HTR-8/SVneo (cell line): ENCODE measurements around the gene DLG5.
A peak's percentile ranks its signal among the peaks of the same experiment; 100 is the strongest.
"Not testable (repeated sequence)": the region's sequence is repeated elsewhere in the genome, so short reads cannot be mapped to it uniquely, and the experiment has no call there.

Source experiments
- DNase-seq: peaks from one replicate; pipeline ENCODE4 v3.0.0; 2011; ENCODE audit warnings: low spot score, mixed read lengths; ENCODE audit not compliant: insufficient read length
- FAIRE-seq: peaks from 2 replicates; lab custom pipeline; 2011; peaks lifted over from hg19 to GRCh38; lab: Jason Lieb, UNC

Gene DLG5

GRCh38 chr10:77781451-77782327, 144.9 kb downstream of the DLG5 start:
- no peak for DNase-seq
- no peak for FAIRE-seq

- DNase-seq: no peak
- FAIRE-seq: no peak
Measured at GRCh38 chr10:77780180-77780579, 146.4 kb downstream of the DLG5 start.

- no peak for FAIRE-seq
- no peak for DNase-seq
Measured at GRCh38 chr10:77776487-77776886, 150.1 kb downstream of the DLG5 start.

DNA sequence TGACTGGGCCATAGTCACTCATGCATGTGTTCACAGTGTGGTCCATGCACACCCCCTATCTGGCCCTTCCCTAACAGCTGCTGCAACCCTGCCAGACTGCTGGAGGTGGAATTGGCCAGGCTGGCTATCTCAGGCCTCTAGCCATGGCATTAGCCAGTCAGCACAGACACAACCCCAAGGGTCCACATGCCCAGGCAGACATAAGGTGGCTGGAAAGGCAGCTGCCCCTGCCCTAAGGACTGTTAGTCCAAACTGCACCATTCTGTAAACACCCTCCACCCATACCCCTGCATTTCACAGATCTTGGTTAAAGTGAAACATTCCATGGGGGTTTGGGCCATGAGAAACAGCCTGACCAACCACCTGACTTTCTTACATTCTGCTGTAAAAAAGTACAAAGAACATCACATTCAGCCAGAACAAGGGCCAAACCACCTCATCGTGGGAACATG, 151.6 kb downstream of the DLG5 start:
- DNase-seq (no peak), FAIRE-seq (peak; percentile 13)

DNA sequence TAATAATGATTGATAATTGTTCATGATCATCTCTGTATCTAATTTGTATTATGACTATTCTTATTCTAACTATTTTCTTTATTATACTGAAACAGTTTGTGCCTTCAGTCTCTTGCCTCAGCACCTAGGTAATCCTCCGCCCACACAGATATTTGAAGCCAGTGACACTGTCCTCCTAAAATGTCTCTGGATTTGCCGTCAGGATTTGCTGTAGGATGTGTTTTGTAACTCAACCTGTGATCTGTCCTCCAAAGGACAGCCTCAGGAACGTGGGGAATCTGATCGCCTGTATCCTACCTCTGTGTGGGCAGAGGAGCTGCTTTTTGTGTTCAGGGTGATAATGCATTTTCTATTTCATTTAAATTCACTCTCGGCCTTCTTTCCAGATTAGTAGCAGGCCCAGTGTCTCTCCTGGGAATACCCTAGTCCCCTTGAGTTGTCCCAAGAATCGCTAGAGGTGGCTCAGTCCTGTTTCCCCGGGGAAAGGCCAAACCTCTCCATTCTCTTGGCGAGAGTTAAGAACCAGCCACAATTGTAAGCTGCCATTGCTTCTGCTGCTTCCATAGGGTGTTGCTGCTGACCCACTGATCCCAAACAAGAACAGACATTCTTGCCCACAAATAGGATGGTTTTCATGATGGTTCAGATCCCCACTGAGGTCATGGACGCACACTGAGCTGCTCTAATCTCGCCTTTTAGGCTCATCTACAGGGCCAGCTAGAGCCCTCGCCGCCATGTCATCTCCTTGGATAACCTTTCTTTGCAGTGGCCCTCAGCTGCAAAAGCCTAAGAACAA, 152.7 kb downstream of the DLG5 start:
- DNase-seq (no peak), FAIRE-seq (no peak)

DNA sequence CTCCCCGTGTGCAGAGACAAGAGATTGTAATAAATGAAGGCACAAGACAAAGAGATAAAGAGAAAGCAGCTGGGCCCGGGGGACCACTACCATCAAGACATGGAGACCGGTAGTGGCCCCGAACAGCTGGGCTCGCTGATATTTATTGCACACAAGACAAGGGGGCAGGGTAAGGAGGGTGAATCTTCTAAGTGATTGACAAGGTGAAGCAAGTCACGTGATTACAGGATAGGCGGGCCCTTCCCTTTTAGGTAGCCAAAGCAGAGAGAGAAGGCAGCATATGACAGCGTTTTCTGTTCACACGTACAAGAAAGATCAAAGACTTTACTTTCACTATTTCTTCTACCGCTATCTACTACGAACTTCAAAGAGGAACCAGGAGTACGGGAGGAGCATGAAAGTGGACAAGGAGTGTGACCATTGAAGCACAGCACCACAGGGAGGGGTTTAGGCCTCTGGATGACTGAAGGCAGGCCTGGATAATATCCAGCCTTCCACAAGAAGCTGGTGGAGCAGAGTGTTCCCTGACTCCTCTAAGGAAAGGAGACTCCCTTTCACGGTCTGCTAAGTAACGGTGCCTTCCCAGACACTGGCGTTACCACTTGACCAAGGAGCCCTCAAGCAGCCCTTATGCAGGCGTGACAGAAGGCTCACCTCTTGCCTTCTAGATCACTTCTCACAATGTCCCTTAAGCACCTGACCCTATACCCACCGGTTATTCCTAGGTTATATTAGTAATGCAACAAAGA, 153.5 kb downstream of the DLG5 start:
- not testable (repeated sequence) for DNase-seq, FAIRE-seq

DNA sequence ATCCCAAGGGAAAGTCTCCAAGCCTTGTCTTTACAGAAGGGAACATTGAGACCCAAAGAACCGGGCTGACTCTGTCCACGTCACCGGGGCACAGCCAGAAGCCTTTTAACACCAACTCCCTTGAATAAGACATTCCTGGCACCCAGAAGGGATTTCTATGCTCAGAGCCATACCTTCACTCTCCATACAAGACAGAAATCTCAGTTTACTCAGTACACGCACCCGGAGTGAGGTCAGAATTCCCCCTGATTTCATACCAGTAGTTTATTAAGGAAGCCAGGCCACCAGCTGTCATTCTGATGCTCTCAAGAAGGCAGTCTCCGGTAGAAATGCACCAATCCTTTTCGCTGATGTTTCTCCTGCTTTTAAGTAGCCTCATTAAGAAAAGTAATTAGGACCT, 154.7 kb downstream of the DLG5 start:
- FAIRE-seq: no peak
- no peak for DNase-seq

DNA sequence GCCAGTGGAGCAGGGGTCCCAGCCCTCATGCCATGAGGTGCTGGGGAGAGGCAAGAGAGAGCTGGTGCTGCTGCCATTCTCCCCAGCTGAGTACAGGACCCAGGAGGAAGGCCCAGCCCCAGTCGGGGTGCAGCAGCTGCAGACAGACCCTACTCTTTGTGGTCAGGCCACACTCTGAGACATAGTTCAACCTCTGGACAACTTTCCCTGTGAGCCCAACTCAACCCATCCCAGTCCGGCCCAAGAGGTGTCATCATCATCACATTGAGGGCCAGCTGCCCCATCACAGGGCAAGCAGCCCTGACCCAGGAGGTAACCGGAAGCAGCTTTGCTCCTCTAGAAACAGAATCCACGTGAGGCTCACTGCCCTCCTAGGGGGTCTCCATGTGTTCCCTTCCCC, 155.1 kb downstream of the DLG5 start:
- DNase-seq (no peak), FAIRE-seq (no peak)

GRCh38 chr10:77770868-77771175, 155.7 kb downstream of the DLG5 start:
- DNase-seq: no peak
- no peak for FAIRE-seq

- no peak for DNase-seq
- FAIRE-seq: no peak
Measured at GRCh38 chr10:77770081-77770867, 156.3 kb downstream of the DLG5 start.

DNA sequence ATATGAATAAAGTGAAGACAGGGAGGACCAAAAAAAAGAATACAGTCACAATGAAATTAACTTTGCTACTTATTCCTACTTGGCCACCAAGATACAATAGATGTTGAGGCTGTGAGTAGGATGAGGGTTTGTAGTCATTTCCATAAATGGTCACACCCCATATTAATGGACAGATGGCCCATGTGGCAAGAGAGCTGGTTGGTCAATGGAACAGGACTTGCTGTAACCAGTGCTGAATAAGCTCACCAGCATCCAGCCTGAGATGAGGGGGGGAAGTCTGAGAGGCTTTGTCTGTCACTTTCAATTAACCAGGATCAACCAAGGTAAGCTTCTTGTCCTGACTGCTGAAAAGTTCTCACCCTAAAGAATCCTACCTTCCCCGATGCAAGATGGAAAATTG, 158.5 kb downstream of the DLG5 start:
- no peak for FAIRE-seq

GRCh38 chr10:77763453-77764430, 162.8 kb downstream of the DLG5 start:
- DNase-seq (no peak), FAIRE-seq (no peak)

More for the DNA sequence above, 158.5 kb downstream of the DLG5 start:
- no peak for DNase-seq

DNA sequence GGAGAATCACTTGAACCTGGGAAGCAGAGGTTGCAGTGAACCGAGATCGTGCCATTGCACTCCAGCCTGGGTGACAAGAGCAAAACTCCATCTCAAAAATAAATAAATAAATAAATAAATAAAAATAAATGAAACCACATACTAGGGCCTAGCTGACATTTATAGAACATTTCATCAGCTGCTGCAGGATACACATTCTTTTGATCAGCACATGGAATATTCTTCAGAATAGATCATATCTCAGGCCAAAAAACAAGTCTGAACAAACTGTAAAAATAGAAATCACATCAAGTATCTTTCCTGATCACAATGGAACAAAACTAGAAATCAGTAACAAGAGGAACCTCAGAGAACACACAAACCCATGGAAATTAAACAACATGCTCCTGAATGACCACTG, 168.1 kb downstream of the DLG5 start:
- FAIRE-seq, DNase-seq: not testable (repeated sequence)

DNA sequence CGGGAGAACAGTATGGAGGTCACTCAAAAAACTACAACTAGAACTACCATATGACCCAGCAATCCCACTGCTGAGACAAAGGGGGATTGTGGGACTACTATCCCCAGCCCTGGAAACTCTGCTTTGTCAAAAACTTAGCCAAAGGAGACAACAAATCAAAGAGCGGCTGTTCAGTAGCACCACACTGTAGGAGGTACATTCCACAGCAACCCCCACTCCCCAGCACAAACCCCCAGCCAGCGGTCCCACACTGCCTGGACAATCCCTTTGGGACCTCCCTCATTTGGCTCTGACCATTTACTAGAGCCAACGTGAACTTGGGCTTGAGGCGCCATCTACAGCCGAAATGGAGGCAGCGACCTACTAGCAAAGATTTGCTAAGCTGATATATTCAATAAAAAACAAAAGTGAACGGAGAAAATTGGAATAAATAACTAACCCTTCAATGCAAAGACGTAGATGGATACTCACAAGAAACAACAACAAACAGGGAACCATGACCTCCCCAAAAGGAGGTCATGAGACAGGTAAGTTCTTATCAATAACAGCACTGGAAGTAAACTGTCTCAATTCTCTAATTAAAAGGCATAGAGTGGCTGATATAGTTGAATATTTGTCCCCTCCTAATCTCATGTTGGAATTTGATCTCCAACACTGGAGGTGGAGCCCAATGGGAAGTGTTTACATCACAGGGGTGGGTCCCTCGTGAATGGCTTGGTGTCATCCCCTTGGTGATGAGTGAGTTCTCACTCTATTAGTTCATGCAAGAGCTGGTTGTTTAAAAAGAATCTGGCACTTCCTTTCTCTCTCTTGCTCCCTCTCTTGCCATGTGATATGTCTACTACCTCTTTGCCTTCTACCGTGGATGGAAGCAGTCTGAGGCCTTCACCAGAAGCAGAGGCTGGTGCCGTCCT, 170.0 kb downstream of the DLG5 start:
- FAIRE-seq (peak; percentile 79), DNase-seq (peak; percentile 72)

DNA sequence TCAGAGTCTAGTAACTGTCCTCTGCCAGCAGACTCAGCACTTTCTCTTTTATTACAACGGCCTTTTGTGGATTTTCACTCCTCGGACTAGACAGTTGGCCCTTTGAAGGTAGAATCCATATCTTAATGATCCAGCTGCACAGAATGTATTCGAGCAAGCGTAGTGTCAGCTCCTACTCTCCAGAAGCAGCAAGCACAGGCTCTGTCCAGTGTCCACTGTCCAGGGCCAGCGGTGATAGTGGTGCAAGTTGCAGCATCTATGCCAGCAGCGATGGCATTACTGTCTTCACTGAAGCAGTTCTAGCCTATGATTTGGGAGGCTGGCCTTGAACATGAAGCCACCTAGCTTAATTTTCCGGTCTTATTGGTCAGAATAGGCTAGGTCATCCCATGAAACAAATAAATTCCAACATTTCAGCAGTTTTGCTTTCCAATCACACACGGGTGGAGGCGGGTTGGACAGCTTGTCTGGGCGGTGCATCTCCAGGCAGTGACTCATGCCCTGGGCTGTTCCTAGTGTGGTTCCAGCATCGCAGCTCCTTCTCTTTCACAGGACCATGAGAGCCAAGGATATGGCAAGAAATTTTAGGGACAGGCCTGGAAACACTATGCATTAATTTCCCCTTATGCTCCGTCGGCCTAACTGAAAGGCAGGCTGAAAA, 180.4 kb downstream of the DLG5 start:
- DNase-seq: peak; percentile 28
- FAIRE-seq: peak; percentile 44

DNA sequence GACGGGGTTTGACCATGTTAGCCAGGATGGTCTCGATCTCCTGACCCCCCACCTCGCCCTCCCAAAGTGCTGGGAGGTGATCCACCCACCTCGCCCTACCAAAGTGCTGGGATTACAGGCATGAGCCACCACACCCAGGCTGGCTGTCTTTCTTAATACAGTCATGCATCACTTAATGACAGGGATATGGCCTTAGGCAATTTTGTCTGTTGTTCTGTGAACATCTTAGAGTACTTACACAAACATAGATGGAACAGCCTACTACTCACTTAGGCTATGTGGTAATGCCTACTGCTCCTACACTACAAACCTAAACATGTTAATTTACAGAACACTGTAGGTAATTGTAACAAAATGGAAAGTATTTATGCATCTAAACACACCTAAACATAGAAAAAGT, 182.3 kb downstream of the DLG5 start:
- DNase-seq (no peak), FAIRE-seq (peak; percentile 9)

DNA sequence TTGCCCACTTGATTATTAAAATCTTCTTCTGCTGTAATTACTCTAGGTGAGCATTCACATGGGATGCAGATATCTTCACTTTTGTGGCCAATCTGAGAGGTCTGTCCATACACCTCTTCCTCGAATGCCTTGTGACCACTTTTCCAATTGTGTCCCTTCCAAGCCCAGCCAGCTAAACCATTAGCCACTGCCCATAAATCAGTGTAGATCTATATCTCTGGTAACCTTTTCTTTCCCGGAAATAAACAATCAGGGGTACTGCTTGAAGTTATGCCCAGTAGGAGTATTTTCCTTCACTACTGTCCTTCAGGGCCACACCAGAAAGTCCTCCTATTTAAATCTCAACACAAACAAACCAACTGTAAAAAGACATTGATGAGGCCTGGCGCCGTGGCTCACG, 184.4 kb downstream of the DLG5 start:
- FAIRE-seq: no peak
- no peak for DNase-seq
